ENCODE results near the gene SHROOM4.

Gene SHROOM4

DNA sequence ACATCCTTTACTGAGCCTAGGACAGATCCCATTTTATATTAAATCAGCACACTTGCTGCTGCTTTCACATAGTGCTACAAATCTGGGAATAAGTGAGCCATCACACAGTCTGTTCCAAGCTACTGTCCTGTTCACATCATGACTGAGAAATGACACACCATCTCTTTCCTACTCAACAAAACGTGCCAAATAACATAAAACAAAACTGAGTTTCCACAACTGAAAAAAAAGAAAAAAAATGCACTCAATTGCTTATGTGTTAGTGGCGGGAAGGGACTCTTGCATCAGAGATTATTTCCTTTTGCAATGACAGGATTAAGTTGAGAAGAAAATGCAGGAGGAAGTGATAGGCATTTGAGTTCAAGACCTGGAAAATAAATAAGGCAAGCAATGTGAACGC lies 109.0 kb downstream of the SHROOM4 start:
- DNase-seq = no peak

DNA sequence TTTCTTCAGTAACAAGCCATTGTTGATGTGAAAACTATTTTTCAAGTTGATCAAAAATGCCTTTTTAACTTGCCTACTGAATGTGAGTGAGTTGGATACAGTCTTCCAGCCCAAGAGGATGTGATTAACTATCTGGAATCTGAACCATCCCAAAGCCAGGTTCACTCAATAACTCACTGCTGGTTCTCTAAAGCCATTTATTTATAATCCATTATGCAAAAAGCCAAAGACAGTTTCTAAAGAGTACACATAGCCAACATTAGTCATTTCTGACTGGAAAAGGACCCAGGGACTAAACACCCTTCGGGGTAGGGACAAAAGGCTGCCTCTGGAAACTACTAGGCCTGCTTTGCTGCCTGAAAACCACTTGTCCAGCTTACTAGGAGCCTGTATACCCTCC lies 109.6 kb downstream of the SHROOM4 start:
- no peak for DNase-seq

DNA sequence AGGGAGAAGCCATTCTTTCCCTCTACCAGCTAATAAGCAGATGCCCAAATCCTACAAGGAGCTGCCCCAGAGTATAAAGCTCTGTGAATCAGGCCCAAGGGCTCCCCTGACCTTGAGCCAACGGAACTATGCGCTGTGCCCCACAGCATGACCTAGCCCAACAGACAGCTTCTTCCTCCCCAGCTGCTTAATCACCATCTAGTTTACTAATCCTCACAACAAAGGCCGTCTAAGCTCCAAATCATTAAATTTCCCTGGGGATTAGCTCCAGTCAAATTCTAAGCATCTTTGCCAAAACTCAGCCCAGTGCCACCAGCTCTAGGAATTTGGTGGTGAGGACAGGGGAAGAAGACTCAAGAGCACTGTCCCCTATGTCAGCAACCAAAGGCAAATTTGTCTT lies 113.1 kb downstream of the SHROOM4 start:
- DNase-seq = no peak

DNA sequence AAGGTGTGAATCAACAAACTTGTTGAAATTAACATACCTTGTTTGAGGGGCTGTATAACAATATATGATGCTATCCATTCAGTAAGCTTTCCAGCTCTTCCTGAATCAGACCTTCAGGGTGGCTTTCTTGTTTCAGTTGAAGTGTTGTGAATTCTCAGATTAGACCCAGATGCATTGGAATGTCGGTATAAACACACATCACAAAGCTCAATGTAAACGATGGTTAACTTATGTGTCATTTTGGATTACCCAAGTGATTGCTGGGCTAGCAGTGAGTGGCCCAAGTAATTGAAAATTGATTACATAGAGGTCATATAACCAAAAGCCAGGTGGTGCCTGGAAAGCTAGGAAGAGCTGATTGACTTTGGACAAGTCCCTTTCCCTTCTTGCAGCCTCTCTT lies 115.0 kb downstream of the SHROOM4 start:
- DNase-seq = no peak

DNA sequence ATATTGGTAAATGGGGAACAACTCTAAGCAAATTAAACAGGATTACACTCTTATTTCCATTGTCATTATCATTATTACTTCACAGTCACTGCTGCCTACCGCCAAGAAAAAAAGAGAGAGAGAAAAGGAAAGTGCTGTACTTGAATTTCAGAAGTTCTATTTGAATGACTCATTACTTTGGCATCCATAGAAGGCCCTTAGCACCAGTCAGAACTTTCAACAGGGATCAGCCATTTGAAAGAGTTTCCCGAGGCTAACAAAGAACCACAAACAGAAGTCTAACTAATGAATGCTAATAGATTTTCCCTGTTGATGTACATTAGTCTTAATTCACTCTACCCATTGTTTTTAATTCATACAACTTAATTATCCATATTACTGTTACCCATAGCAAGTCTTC lies 116.3 kb downstream of the SHROOM4 start:
- no peak for DNase-seq

DNA sequence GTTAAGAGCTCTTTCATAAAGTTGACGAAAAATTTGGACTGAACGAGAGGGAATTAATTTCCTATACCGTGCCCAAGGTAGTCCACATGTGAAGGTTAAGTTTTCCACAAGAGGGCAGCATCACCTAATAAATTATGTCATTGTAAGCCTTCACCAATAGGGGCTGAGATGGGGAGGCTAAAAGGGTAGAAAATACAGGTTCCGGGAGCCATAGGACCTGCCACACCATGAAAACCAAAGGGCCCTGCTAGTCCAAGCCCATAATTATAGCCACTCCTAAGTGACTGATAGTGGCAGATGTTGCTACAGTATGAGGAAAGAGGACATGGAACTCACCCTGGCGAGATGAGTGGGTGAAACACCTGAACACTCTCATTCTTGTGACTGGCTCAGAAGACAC lies 122.2 kb downstream of the SHROOM4 start:
- DNase-seq = no peak

DNA sequence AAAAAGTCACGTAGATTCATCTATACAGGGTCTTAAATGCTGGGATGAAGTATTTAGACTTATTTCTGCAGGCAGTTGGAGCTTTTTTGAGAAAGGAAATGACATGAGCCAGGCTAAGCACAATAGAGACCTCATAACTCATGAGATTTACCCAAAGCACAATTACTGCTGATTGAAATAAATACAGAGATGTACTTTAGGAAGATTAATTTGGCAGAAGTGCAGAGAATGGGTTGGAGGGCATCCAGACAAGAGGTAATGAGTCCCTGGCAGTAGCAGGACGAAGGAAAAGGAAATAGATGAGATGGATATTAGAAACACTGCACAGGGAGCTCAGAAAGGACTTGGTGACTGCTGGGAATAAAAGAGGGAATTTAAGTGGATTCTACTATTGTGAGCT lies 129.1 kb downstream of the SHROOM4 start:
- no peak for DNase-seq

DNA sequence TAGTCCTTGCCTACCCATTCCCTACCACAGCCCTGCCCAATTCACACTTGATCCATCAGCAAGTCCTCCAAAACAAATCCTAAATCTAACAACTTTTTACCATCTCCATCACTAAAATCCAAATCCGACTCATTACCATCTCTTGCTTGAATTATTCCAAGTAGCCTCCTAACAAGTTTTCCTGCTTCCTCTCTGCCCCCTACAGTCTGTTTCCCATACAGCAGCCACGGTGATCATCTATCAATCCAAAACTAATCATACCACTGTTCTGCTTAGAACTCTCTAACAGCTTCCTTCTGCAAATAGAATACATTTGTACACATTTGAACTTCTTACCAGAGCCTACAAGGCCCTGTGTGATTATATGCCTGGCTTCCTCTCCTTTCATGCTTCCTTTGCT lies 133.0 kb downstream of the SHROOM4 start:
- DNase-seq = no peak

DNA sequence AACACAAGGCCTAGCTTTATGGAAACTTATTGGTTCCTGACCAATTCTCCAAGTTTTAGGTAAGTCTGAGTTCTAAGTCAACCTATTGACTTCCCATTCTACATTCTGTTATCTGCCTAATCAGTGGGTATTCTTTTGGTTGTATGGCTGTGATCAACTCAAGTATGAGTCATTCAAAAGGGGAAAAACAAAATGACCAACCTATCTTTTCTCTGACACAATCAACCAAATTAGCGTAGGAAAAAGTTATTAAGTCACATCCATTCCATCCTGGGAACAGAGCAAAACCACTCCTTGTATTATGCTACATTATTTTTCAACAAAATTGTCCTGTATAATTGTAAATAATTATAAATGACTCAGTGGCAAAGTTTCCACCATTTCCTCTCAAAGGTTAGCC lies 136.2 kb downstream of the SHROOM4 start:
- no peak for DNase-seq

DNA sequence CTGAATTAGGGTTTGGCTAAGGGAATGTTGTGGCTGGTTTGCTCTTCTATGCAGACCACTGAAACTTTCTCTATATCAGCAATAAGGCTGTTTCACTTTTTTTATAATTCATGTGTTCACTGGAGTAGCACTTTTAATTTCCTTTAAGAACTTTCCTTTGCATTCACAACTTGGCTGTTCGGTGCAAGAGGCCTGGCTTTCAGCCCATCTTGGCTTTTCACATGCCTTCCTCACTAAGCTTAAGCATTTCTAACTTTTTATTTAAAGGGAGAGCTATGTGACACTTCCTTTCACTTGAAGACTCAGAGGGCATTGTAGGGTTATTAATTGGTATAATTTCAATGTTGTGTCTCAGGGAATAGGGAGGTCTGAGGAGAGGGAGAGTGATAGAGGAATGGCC lies 142.3 kb downstream of the SHROOM4 start:
- DNase-seq = no peak

DNA sequence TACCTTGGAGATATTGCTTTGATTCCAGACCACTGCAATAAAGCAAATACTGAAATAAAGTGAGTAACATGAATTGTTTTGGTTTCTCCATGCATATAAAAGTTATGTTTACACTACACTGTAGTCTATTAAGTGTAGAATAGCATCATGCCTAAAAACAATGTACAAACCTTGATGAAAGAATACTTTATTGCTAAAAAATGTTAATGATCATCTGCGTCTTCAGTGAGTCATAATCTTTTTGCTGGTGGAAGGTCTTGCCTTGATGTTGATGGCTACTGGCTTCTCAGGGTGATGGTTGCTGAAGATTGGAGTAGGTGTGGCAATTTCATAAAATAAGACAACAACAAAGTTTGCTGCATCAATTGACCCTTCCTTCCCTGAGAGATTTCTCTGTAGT lies 145.1 kb downstream of the SHROOM4 start:
- DNase-seq = no peak

DNA sequence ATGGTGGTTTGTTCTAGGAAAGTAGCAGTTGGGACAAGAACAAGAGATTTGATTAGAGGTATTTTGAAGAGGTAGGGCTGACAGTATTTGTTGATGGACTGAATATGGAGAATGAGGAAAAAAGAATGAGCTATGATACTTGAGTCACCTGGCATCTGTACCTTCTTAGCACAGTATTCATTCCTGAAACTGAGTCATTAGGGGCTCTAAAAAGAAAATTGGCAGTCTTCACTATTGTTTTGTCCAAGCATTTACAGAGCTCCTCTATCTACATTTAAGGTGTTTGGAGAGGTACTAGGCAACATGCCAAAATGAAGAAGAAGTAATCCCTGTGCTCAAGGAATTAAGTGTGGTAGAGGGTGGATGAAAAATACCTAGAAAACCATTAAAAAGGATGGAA lies 165.8 kb downstream of the SHROOM4 start:
- DNase-seq = no peak

DNA sequence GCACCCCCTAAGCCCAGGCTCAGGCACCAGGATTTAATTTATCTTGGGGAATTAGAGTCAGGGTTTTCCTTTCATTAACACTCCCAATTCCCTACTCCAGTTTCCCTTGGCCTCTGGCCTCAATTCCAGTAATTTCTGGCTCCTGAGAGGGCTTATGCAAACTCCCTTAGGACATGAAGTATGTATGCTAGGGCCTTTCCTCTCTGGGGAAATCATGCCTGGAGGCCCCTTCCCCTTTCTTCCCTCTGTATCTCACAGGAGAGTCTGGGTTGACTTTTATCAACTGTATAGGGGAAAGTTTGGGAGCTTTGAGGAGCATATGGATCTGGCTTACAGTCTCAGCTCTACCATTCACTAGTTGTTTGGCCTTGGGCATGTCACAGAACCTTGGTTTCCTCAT lies 169.5 kb downstream of the SHROOM4 start:
- DNase-seq = no peak

DNA sequence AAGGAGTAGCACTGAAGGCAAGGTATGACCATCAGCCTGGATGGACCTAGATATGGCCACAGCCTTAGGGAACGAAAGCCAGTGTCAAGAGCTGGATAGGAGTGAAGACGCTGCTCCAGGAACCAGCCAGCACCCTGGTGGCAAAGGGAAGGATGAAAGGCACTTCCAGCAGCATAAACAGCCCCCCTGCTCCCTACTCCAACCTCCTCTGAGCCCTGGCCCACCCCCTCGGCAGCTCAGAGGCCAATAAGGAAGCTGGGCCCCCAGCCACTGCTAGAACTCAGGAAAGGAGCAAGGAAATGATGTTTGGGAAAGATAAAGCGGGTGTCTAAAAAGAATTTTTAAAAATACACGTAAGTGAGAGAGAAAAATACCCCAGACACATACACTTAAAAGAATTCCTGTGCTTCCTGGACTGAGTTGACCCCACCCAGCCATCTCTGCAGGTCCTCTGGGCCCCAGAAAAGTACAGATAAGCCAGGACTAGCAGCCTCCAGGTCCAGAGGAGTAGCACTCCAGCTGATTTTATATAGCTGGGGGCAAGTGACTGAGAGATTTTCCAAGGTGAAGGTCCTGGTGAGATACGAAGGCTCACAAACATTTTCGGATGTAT lies 170.4 kb downstream of the SHROOM4 start:
- DNase-seq = no peak

DNA sequence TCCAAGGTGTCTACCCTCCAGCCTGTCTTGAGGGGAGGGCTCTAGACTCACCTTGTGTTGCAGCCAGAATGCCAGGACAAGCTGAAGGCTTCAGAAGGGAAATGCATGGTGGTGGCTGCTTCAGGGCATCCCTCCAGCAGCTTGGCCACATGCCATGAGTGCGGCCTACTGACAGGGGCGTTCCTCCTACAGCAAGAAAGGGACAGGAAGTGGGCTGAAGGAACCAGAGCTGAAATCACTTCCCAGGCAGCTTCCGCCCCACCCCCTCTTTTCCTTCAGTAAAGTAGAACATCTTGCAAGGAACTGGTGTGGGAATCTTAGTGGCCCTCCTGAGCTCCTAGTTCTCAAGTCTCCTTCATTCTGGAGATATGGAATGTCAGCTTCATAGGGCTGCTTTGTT lies 175.9 kb downstream of the SHROOM4 start:
- DNase-seq = no peak

DNA sequence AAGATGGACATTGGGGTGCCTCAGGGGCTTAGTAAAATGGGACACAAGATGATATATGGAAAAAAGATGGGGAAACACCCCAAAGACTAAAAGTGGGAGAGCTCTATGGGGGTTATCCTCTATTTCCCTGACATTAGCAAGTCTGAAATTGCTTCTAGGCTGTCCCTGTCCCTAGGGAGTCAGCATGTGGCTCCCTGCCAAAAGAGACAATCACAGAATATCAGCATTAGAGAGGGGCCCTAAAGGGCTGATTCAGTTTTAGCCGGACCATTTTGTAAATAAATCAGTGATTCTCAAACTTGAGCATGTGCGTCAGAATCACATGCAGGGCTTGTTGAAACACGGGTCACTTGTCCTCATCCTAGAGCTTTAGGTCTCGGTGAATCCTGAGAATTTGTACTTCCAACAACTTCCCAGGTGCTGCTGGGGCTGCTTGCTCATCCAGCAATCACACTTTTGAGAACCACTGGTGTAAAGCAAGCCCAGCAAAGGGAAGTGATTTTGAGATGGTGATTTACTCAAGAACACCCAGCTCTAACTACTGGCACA lies 178.1 kb downstream of the SHROOM4 start:
- no peak for DNase-seq

DNA sequence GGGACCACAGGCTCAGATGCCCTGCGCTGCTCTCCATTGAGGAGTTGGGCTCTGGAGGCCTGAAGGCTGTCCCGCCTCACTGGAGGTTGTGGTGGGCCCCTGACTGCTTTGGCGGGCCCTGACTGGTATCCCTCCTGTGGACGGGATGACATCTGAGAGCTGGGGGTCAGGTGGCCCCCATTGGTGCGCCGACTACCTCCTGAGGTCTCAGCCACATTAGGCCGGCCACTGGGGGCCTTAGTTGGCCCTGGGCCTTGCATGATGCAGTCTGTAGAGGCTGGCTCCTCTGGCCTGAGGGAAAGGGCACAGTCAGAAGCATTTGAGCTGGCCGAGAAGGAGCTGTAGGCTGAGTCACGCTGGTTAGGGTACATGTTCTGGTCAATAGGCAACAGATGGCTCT lies 178.8 kb downstream of the SHROOM4 start:
- no peak for DNase-seq

DNA sequence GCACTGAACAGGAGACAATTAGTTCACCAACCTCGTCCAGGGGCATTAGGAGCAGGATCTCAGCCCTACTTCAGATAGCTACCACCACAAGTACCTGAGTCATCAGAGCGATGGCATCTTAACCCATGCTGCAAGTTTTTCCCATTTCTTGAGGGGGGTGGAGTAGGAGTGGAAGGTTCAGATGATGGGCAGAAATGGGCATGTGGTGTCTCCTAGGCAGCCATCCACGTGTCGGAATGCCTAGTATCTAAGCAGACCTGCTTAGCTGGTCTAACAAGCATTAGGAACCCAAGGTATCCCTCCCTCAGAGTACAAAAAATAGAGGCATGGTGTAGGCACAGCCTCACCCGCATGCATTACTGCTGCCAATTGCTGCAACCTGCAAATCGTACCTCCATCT lies 184.2 kb downstream of the SHROOM4 start:
- DNase-seq = no peak

DNA sequence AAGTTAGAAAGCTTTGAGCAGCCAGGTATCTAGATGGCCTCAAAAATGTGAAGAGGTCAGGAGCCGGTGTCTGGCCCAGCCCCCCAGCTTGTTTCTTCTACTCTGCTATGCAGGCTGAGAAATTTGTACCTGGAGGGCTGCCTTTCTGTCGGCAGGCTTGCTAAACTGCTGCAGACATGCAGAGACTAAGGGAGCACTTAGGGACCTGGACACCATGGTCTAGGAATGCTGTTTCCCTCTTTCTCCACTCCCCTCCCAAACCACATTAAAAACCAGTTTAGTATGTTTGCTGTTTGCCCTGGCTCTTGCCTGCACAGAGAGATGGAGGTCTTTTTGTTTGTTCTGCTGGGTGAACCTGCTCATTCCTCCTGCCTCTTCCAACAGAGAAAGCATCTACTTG lies 186.3 kb downstream of the SHROOM4 start:
- DNase-seq = no peak

DNA sequence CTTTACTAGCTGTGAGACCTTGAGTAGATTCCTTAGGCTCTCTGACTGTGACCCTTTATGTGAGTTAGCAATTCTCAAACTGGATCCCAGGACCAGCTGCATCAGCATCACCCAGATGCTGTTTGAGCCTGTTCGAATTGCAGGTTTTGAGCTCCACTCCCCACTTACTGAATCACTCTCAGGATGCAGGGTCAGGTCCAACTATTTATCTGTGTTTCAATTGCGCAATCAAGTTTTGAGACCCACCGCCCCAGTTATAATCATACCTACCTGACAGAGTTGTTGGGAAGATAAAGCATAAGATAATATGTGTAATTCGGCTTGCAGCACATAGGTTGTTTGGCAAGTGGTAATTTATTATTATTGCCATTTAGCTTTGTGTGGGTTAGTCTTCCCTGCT lies 187.6 kb downstream of the SHROOM4 start:
- no peak for DNase-seq

DNA sequence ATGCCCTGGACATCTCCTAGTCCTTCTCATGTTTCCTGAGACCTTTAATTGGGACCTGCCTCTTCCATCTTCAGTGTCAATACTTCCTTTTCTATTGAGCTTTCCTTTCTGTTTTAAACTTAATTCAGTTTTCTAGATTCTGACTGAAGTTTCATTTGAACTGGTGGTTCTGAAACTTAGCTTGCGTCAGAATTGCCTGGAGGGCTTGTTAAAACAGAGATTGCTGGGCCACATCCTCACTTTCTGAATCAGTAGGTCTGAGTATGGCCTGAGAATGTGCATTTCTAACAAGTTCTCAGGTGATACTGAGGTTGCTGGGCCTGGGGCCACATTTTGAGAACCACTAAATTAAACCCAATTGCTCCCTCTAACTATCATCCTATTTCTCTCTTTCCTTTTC lies 191.2 kb downstream of the SHROOM4 start:
- DNase-seq = no peak

DNA sequence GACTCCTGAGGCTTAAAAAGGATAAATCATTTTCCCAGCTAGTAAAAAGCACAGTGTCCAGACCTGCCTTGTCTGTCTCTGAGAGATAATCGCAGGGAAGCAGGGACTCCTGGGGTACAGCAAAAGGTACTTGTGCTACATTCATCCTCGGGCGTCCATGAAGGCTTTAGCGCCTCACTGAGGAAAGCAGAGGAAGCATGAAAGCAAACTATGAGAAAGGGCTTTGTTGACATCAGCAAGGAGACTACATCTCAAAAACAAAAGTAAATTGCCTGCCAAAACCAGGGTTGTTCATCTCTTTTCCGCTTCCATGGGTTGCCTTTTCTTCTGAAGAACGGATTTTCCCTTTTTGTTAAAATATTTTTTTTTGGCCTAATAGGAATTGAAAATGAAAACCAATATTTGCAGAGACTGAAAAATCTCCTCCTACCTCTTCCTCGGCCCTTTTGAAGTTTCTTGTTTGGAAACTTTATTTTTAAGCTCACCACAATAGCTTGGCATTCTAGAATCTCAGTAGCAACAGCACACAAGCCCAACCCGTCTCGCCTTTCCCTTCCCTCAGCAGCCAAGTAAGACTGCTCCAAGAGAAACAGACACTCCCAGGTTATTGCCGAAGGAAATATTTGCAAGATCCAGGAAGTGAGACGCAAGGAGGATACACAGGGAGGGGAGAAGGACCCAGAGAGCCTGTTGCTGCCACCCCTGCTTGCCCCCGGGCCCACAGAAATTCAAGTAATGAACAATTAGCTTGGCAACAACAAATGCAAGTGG lies 195.0 kb downstream of the SHROOM4 start:
- no peak for DNase-seq

DNA sequence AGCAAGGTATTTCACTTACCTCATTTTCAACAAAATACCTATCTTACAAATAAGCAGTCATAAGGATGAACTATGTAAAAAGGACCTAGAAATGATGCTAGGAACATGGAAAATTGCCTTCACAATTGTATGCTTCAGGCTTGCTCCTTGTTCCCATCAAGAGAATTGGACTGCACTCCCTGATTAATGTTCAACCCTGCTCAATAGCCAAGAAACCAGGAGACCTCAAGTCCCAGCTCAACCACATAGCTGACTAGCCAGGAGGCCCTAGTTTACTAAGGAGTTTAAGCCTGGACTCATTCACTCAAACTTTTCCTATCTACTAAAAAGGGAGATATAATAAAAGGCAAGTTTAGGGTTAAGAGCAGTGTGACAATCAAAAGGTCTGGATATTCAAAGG lies 196.8 kb downstream of the SHROOM4 start:
- DNase-seq = no peak

DNA sequence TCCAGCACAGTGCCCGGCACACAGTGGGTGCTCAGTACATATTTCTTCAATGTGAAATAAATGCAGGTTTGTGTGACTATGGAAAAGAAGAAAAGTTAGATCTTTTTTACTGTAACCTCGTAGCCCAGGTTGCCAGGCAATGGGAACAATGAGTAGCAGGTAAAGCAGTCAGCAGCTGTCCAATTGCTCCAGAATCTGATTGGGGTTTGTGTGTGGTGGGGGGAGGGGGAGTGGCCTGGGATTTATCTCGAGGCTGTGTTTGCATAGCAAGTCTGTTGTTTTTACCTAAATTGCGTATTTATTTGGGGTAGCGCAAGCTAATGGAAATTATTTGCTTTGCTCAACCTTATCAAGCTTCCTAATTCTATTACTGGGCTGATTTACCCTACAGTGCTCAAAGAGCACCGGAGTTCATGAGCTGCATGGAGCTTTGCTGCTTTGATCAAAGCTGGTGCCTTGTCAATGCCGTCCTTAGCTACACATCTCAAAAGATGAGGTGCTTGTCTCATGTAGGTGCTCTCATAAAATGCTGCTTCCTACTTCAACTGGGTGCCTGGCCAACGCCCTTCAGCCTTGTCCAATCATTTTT lies 198.3 kb downstream of the SHROOM4 start:
- DNase-seq = no peak
